Activated CD8-positive, alpha-beta T cell treated with anti-CD3 and anti-CD28 coated beads, Interleukin-2, amount 10 ng/mL, durations not matched to agents 7 days and 5 days (primary cell): ENCODE results near the gene HOXA6. TPM values are rescaled to one million over a fixed set of nuclear protein-coding genes. Genes with fewer than 3 reads are reported as not detected.

Experiments used
- microRNA-seq: library from miRNA; unstranded; fragments of <30 nt; microRNA quantifications from one replicate; pipeline ENCODE4 v1.2.0, GENCODE V29; 2022
- total RNA-seq, 2 experiments: library from RNA; stranded (reverse); gene quantifications; one replicate each; pipeline ENCODE4 v1.2.3, GENCODE V29; 2021

The HOXA6 gene
- total RNA-seq, 2 experiments from 2014 or later: not detected

Small RNA genes lying within 50 kb of the gene (microRNA-seq; reads per million reads assigned to microRNA genes)
- 1.7 reads per million for gene MIR196B

Other genes with a start within 250 kb of the HOXA6 start
- gene HOXA1, start 51.8 kb downstream of the HOXA6 start, total RNA-seq: under 1 TPM; 0.89 to 0.92 TPM
- not detected for gene HOXA2, start 45.1 kb downstream of the HOXA6 start, total RNA-seq
- gene HOXA4, start 17.0 kb downstream of the HOXA6 start, total RNA-seq: not detected
- gene HOXA5, start 4.1 kb downstream of the HOXA6 start, total RNA-seq: not detected
- not detected for gene HOXA3, start 4.8 kb upstream of the HOXA6 start, total RNA-seq
- not detected for gene HOXA7, start 8.9 kb upstream of the HOXA6 start, total RNA-seq
- not detected for gene HOXA9, start 17.8 kb upstream of the HOXA6 start, total RNA-seq
- not detected for gene HOXA10, start 26.5 kb upstream of the HOXA6 start, total RNA-seq
- gene HOXA11, start 37.5 kb upstream of the HOXA6 start, total RNA-seq: not detected
- gene HOXA13, start 52.3 kb upstream of the HOXA6 start, total RNA-seq: not detected
- gene EVX1, start 95.0 kb upstream of the HOXA6 start, total RNA-seq: not detected